ENCODE measurements around the gene KTI12.
A peak's percentile ranks its signal among the peaks of the same experiment; 100 is the strongest.

The KTI12 gene

GRCh38 chr1:51989582-51990477 is 43.8 kb downstream of the KTI12 start:
- H3K9me3 ChIP-seq (ENCODE audit: control insufficient read depth, insufficient read depth, low read depth, low read length) = no peaks in the 10 kb centered on the region
- ChIA-PET CTCF (interaction anchor here (0.6 to 0.9 kb wide), 4 partner anchors 16 to 1386 kb away, joined by 3 to 7 read pairs (median 3); no protein-coding TSS in a partner anchor), POLR2A (interaction anchor here (0.6 kb wide), 2 partner anchors 19 to 52 kb away, joined by 3 to 4 read pairs; no protein-coding TSS in a partner anchor)

GRCh38 chr1:51988254-51988653 is 45.4 kb downstream of the KTI12 start:
- ChIA-PET CTCF (interaction anchor here (1.0 kb wide), 1 partner anchor 60 kb away, joined by 3 read pairs; no protein-coding TSS in a partner anchor), POLR2A (no interaction called here)
- Histone ChIP-seq H3K4me3 (ENCODE audit: low read depth, low read length) (no peak overlapping the region), H3K27ac (ENCODE audit: extremely low read depth, low read depth, low read length) (no peak overlapping the region), H3K4me1 (ENCODE audit: control insufficient read depth, insufficient read depth, low read length) (no peaks in the 10 kb centered on the region), H3K9me3 (ENCODE audit: control insufficient read depth, insufficient read depth, low read depth, low read length) (no peaks in the 10 kb centered on the region), H3K36me3 (ENCODE audit: control insufficient read depth in 2 of 2, insufficient read depth in 1 of 2, low read length in 2 of 2) (no peaks in the 10 kb centered on the region)
- TF ChIP-seq, protein P1, sequence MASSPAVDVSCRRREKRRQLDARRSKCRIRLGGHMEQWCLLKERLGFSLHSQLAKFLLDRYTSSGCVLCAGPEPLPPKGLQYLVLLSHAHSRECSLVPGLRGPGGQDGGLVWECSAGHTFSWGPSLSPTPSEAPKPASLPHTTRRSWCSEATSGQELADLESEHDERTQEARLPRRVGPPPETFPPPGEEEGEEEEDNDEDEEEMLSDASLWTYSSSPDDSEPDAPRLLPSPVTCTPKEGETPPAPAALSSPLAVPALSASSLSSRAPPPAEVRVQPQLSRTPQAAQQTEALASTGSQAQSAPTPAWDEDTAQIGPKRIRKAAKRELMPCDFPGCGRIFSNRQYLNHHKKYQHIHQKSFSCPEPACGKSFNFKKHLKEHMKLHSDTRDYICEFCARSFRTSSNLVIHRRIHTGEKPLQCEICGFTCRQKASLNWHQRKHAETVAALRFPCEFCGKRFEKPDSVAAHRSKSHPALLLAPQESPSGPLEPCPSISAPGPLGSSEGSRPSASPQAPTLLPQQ (tag by site-specific recombination; IDR thresholded peaks at IDR 0.05) = no peak
- TF ChIP-seq BCL11A (tag by site-specific recombination; IDR thresholded peaks at IDR 0.05; ENCODE audit: low read depth) (no peak), ZNF623 (tag by site-specific recombination; IDR thresholded peaks at IDR 0.05) (no peak), ZNF341 (tag by site-specific recombination; IDR thresholded peaks at IDR 0.05; ENCODE audit: low read depth) (no peak), ZNF664 (tag by site-specific recombination; IDR thresholded peaks at IDR 0.05) (peak; percentile 62; the same call in 1 of the 2 replicates), ZNF398 (tag by site-specific recombination; IDR thresholded peaks at IDR 0.05) (no peak), ZNF214 (tag by site-specific recombination; IDR thresholded peaks at IDR 0.05; ENCODE audit: borderline replicate concordance) (no peak), ZNF423 (tag by site-specific recombination; IDR thresholded peaks at IDR 0.05) (no peak), ZNF776 (tag by site-specific recombination; IDR thresholded peaks at IDR 0.05; ENCODE audit: borderline replicate concordance) (no peak)

More at GRCh38 chr1:51989582-51990477, 43.8 kb downstream of the KTI12 start:
- TF ChIP-seq, protein P2, sequence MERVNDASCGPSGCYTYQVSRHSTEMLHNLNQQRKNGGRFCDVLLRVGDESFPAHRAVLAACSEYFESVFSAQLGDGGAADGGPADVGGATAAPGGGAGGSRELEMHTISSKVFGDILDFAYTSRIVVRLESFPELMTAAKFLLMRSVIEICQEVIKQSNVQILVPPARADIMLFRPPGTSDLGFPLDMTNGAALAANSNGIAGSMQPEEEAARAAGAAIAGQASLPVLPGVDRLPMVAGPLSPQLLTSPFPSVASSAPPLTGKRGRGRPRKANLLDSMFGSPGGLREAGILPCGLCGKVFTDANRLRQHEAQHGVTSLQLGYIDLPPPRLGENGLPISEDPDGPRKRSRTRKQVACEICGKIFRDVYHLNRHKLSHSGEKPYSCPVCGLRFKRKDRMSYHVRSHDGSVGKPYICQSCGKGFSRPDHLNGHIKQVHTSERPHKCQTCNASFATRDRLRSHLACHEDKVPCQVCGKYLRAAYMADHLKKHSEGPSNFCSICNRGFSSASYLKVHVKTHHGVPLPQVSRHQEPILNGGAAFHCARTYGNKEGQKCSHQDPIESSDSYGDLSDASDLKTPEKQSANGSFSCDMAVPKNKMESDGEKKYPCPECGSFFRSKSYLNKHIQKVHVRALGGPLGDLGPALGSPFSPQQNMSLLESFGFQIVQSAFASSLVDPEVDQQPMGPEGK (tag by site-specific recombination; IDR thresholded peaks at IDR 0.05) = 0 out of 2 replicates have a peak, but pooled peaks have one; percentile 10
- TF ChIP-seq GLIS2 (tag by site-specific recombination; IDR thresholded peaks at IDR 0.05) = peak; percentile 37; the same call in 1 of the 2 replicates
- no peak for TF ChIP-seq ZNF560 (tag by site-specific recombination; IDR thresholded peaks at IDR 0.05; ENCODE audit: borderline replicate concordance)
- no peak for TF ChIP-seq ZNF555 (tag by site-specific recombination; conservative IDR thresholded peaks at IDR 0.05)
- TF ChIP-seq ZNF514 (tag by site-specific recombination; IDR thresholded peaks at IDR 0.05) = no peak
- peak; percentile 73 for TF ChIP-seq ZNF600 (tag by site-specific recombination; IDR thresholded peaks at IDR 0.05)
- TF ChIP-seq ZFHX2 (tag by site-specific recombination; conservative IDR thresholded peaks at IDR 0.05) = 0 out of 2 replicates have a peak, but pooled peaks have one; percentile 9
- peak; percentile 17; the same call in 1 of the 2 replicates for TF ChIP-seq SP2 (tag by site-specific recombination; IDR thresholded peaks at IDR 0.05)
- TF ChIP-seq ZNF350 (tag by site-specific recombination; IDR thresholded peaks at IDR 0.05) = no peak
- TF ChIP-seq REPIN1 (tag by site-specific recombination; IDR thresholded peaks at IDR 0.05; ENCODE audit: low read depth) = no peak
- no peaks in the 10 kb centered on the region for H3K4me1 ChIP-seq (ENCODE audit: control insufficient read depth, insufficient read depth, low read length)
- H3K4me3 ChIP-seq (ENCODE audit: low read depth, low read length) = peak overlapping the region; percentile 56
- H3K36me3 ChIP-seq (ENCODE audit: control insufficient read depth in 2 of 2, insufficient read depth in 1 of 2, low read length in 2 of 2) = no peaks in the 10 kb centered on the region
- no peak overlapping the region; the same call in 1 of the 2 replicates for H3K27ac ChIP-seq (ENCODE audit: extremely low read depth, low read depth, low read length)
